ENCODE results near the gene MST1R.
"Not testable (repeated sequence)": the region's sequence is repeated elsewhere in the genome, so short reads cannot be mapped to it uniquely, and the experiment has no call there.

Gene MST1R

GRCh38 chr3:49928481-49929017 lies 24.9 kb upstream of the MST1R start:
- Histone ChIP-seq H3K4me3 (ENCODE audit: low read depth in 1 of 2, low read length in 2 of 2) (peak overlapping the region; percentile 84 to 95), H3K36me3 (ENCODE audit: control insufficient read depth in 1 of 2, insufficient read depth in 2 of 2, low read length in 2 of 2) (peaks cover 0 to 3% of the 10 kb centered on the region in 2 donors), H3K27ac (ENCODE audit: low read length) (peak overlapping the region; percentile 33), H3K9me3 (ENCODE audit: control insufficient read depth in 1 of 2, low read length in 2 of 2) (no peaks in the 10 kb centered on the region), H3K4me1 (ENCODE audit: control insufficient read depth in 1 of 2, insufficient read depth in 2 of 2, low read length in 2 of 2) (peaks cover 0 to 27% of the 10 kb centered on the region in 2 donors), H3K27me3 (ENCODE audit: low read depth, low read length) (no peaks in the 10 kb centered on the region)

- Histone ChIP-seq H3K9me3 (ENCODE audit: control insufficient read depth in 1 of 2, low read length in 2 of 2) (no peaks in the 10 kb centered on the region), H3K36me3 (ENCODE audit: control insufficient read depth in 1 of 2, insufficient read depth in 2 of 2, low read length in 2 of 2) (peaks cover 0 to 3% of the 10 kb centered on the region in 2 donors), H3K4me1 (ENCODE audit: control insufficient read depth in 1 of 2, insufficient read depth in 2 of 2, low read length in 2 of 2) (peaks cover 0 to 27% of the 10 kb centered on the region in 2 donors), H3K4me3 (ENCODE audit: low read depth in 1 of 2, low read length in 2 of 2) (no peak overlapping the region), H3K27ac (ENCODE audit: low read length) (no peak overlapping the region), H3K27me3 (ENCODE audit: low read depth, low read length) (no peaks in the 10 kb centered on the region)
Measured at GRCh38 chr3:49927798-49928197, 24.1 kb upstream of the MST1R start.

DNA sequence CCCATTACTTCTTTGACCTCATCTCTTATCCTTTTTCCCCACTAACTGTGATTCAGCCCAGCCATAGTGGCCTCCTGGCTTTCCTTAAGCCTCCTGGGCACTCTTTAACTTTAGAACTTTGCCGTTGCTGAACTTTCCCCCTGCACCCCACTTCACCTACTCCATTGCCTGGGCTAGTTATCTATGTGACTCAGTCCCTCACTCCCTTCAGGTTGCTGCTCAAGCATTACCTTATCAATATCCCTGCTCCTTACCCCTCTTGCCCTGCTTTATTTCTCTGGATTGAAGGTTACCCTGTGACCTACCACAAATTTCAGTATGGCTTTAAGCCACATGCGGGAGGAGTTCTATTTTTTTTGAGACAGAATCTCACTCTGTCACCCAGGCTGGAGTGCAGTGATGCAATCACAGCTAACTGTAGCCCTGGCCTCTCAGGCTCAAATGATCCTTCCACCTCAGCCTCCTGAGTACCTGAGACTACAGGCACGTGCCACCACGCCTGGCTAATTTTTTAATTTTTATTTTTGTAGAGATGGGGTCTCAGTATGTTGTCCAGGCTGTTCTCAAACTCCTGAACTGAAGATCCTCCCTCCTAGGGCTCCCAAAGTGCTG lies 22.6 kb upstream of the MST1R start:
- Histone ChIP-seq H3K9me3 (ENCODE audit: control insufficient read depth in 1 of 2, low read length in 2 of 2) (no peaks in the 10 kb centered on the region), H3K4me3 (ENCODE audit: low read depth in 1 of 2, low read length in 2 of 2) (no peak overlapping the region), H3K36me3 (ENCODE audit: control insufficient read depth in 1 of 2, insufficient read depth in 2 of 2, low read length in 2 of 2) (peaks cover 0 to 3% of the 10 kb centered on the region in 2 donors), H3K27me3 (ENCODE audit: low read depth, low read length) (no peaks in the 10 kb centered on the region), H3K4me1 (ENCODE audit: control insufficient read depth in 1 of 2, insufficient read depth in 2 of 2, low read length in 2 of 2) (peaks cover 0 to 27% of the 10 kb centered on the region in 2 donors), H3K27ac (ENCODE audit: low read length) (no peak overlapping the region)

DNA sequence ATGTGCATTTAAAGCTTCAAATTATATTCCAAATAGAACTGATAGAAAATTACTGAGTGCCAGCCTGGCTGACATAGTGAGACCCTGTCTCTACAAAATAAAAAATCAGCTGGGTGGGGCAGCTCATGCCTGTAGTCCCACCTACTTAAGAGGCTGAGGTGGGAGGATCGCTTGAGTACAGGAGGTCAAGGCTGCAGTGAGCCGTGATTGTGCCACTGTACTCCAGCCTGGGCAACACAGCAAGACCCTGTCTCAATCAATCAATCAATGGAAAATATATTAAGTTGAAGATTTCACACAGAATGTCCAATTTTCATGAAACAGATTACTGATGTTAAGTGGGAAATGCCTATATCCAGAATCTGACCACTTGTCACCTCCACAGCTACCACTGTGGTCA lies 21.8 kb upstream of the MST1R start:
- peaks cover 0 to 3% of the 10 kb centered on the region in 2 donors for H3K36me3 ChIP-seq (ENCODE audit: control insufficient read depth in 1 of 2, insufficient read depth in 2 of 2, low read length in 2 of 2)
- no peak overlapping the region for H3K4me3 ChIP-seq (ENCODE audit: low read depth in 1 of 2, low read length in 2 of 2)
- no peak overlapping the region for H3K27ac ChIP-seq (ENCODE audit: low read length)
- H3K9me3 ChIP-seq (ENCODE audit: control insufficient read depth in 1 of 2, low read length in 2 of 2), result no peaks in the 10 kb centered on the region
- no peaks in the 10 kb centered on the region for H3K27me3 ChIP-seq (ENCODE audit: low read depth, low read length)
- H3K4me1 ChIP-seq (ENCODE audit: control insufficient read depth in 1 of 2, insufficient read depth in 2 of 2, low read length in 2 of 2), result peaks cover 0 to 22% of the 10 kb centered on the region in 2 donors

DNA sequence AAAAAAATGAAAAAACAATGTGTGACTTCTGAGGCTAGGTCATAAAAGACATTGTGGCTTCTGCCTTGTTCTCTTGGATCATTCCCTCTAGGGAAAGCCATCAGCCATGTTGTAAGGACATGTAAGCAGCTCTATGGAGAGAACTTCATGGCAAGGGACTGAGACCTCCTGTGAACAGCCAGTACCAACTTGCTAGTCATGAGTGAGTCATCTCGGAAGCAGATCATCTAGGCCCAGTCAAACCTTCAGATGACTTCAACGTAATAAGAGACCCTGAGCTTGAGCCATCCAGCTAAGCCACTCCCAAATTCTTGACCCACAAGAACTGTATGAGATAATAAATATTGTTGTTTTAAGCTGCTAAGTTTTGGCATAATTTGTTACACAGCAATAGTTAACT lies 21.0 kb upstream of the MST1R start:
- Histone ChIP-seq H3K9me3 (ENCODE audit: control insufficient read depth in 1 of 2, low read length in 2 of 2) (no peaks in the 10 kb centered on the region), H3K4me3 (ENCODE audit: low read depth in 1 of 2, low read length in 2 of 2) (no peak overlapping the region), H3K27me3 (ENCODE audit: low read depth, low read length) (no peaks in the 10 kb centered on the region), H3K27ac (ENCODE audit: low read length) (no peak overlapping the region), H3K36me3 (ENCODE audit: control insufficient read depth in 1 of 2, insufficient read depth in 2 of 2, low read length in 2 of 2) (no peaks in the 10 kb centered on the region), H3K4me1 (ENCODE audit: control insufficient read depth in 1 of 2, insufficient read depth in 2 of 2, low read length in 2 of 2) (peaks cover 0 to 15% of the 10 kb centered on the region in 2 donors)

- H3K4me3 ChIP-seq (ENCODE audit: low read depth in 1 of 2, low read length in 2 of 2); H3K9me3 ChIP-seq (ENCODE audit: control insufficient read depth in 1 of 2, low read length in 2 of 2); H3K4me1 ChIP-seq (ENCODE audit: control insufficient read depth in 1 of 2, insufficient read depth in 2 of 2, low read length in 2 of 2); H3K27me3 ChIP-seq (ENCODE audit: low read depth, low read length); H3K36me3 ChIP-seq (ENCODE audit: control insufficient read depth in 1 of 2, insufficient read depth in 2 of 2, low read length in 2 of 2); H3K27ac ChIP-seq (ENCODE audit: low read length): not testable (repeated sequence)
Measured at GRCh38 chr3:49917806-49918590, 14.3 kb upstream of the MST1R start.

GRCh38 chr3:49916686-49917085 lies 13.0 kb upstream of the MST1R start:
- Histone ChIP-seq H3K9me3 (ENCODE audit: control insufficient read depth in 1 of 2, low read length in 2 of 2) (no peaks in the 10 kb centered on the region), H3K36me3 (ENCODE audit: control insufficient read depth in 1 of 2, insufficient read depth in 2 of 2, low read length in 2 of 2) (peaks cover 13 to 14% of the 10 kb centered on the region in 2 donors), H3K4me1 (ENCODE audit: control insufficient read depth in 1 of 2, insufficient read depth in 2 of 2, low read length in 2 of 2) (no peaks in the 10 kb centered on the region), H3K4me3 (ENCODE audit: low read depth in 1 of 2, low read length in 2 of 2) (no peak overlapping the region), H3K27me3 (ENCODE audit: low read depth, low read length) (no peaks in the 10 kb centered on the region), H3K27ac (ENCODE audit: low read length) (no peak overlapping the region)

GRCh38 chr3:49914906-49915305 lies 11.2 kb upstream of the MST1R start:
- Histone ChIP-seq H3K9me3 (ENCODE audit: control insufficient read depth in 1 of 2, low read length in 2 of 2) (no peaks in the 10 kb centered on the region), H3K27ac (ENCODE audit: low read length) (no peak overlapping the region), H3K4me3 (ENCODE audit: low read depth in 1 of 2, low read length in 2 of 2) (no peak overlapping the region), H3K27me3 (ENCODE audit: low read depth, low read length) (no peaks in the 10 kb centered on the region), H3K4me1 (ENCODE audit: control insufficient read depth in 1 of 2, insufficient read depth in 2 of 2, low read length in 2 of 2) (no peaks in the 10 kb centered on the region), H3K36me3 (ENCODE audit: control insufficient read depth in 1 of 2, insufficient read depth in 2 of 2, low read length in 2 of 2) (peaks cover 13 to 30% of the 10 kb centered on the region in 2 donors)

GRCh38 chr3:49912881-49913281 lies 9.2 kb upstream of the MST1R start:
- Histone ChIP-seq H3K9me3 (ENCODE audit: control insufficient read depth in 1 of 2, low read length in 2 of 2) (no peaks in the 10 kb centered on the region), H3K36me3 (ENCODE audit: control insufficient read depth in 1 of 2, insufficient read depth in 2 of 2, low read length in 2 of 2) (peaks cover 13 to 40% of the 10 kb centered on the region in 2 donors), H3K27me3 (ENCODE audit: low read depth, low read length) (no peaks in the 10 kb centered on the region), H3K4me3 (ENCODE audit: low read depth in 1 of 2, low read length in 2 of 2) (no peak overlapping the region), H3K4me1 (ENCODE audit: control insufficient read depth in 1 of 2, insufficient read depth in 2 of 2, low read length in 2 of 2) (no peaks in the 10 kb centered on the region), H3K27ac (ENCODE audit: low read length) (no peak overlapping the region)

DNA sequence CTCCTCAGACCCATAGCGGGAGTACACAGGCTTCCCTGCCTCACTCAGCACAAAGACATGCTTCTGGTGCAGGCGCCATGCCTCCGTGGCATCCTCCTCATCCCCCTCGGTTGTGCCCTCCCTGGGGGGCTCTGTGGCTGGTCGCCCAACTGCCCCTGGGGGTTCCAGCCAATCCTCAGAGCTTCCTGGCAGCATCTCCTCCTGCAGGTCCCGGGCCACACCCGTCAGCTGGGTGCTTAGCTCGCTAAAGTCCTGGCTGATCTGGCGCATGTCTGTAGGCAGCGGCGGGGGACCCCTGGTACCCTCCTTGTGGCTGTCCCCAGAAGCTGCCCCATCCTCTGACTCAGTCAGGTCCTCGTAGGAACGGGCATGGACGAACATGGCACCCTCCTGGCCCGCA lies 7.9 kb upstream of the MST1R start:
- H3K4me3 ChIP-seq (ENCODE audit: low read depth in 1 of 2, low read length in 2 of 2), result no peak overlapping the region
- H3K9me3 ChIP-seq (ENCODE audit: control insufficient read depth in 1 of 2, low read length in 2 of 2), result no peaks in the 10 kb centered on the region
- no peak overlapping the region for H3K27ac ChIP-seq (ENCODE audit: low read length)
- no peaks in the 10 kb centered on the region for H3K27me3 ChIP-seq (ENCODE audit: low read depth, low read length)
- H3K36me3 ChIP-seq (ENCODE audit: control insufficient read depth in 1 of 2, insufficient read depth in 2 of 2, low read length in 2 of 2), result peaks cover 13 to 40% of the 10 kb centered on the region in 2 donors
- H3K4me1 ChIP-seq (ENCODE audit: control insufficient read depth in 1 of 2, insufficient read depth in 2 of 2, low read length in 2 of 2), result peaks cover under 1 to 2% of the 10 kb centered on the region in 2 donors

DNA sequence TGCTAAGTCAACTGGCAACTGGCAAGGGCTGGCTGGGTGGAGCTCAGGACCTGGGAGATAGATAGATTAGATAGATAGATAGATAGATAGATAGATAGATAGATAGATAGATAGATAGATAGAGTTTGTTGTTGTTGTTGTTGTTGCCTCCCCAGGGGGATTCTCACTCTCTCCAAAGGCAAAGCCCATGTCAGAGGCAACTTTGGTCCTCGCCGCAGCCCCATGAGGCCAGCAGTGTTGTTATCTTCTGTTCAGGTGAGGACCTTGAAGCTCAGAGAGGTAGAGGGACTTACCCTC lies 7.4 kb upstream of the MST1R start:
- no peaks in the 10 kb centered on the region for H3K27me3 ChIP-seq (ENCODE audit: low read depth, low read length)
- H3K4me1 ChIP-seq (ENCODE audit: control insufficient read depth in 1 of 2, insufficient read depth in 2 of 2, low read length in 2 of 2), result peaks cover 5 to 7% of the 10 kb centered on the region in 2 donors
- H3K36me3 ChIP-seq (ENCODE audit: control insufficient read depth in 1 of 2, insufficient read depth in 2 of 2, low read length in 2 of 2), result peaks cover 13 to 40% of the 10 kb centered on the region in 2 donors
- H3K4me3 ChIP-seq (ENCODE audit: low read depth in 1 of 2, low read length in 2 of 2), result no peak overlapping the region
- H3K27ac ChIP-seq (ENCODE audit: low read length), result no peak overlapping the region
- H3K9me3 ChIP-seq (ENCODE audit: control insufficient read depth in 1 of 2, low read length in 2 of 2), result no peaks in the 10 kb centered on the region
